Astrocyte of the cerebellum (primary cell): Measurements from ENCODE around the gene KRTAP10-10.

Experiments
- DNase-seq: peaks from one replicate; pipeline ENCODE4 v3.0.0-alpha.2; 2011; ENCODE audit warnings: low read depth
- H3K4me3 ChIP-seq: 2 replicates; pipeline ENCODE4 v1.5.1; 2011; ENCODE audit warnings: mild to moderate bottlenecking, low read depth, low read length, moderate library complexity
- CTCF ChIP-seq: IDR thresholded peaks from 2 replicates; pipeline ENCODE4 v1.5.1; 2012; ENCODE audit warnings: low read length, low read depth, moderate library complexity, mild to moderate bottlenecking; ENCODE audit errors: missing control alignments
- in situ Hi-C: cut with HindIII; loops from 2 replicates; pipeline ENCODE4 v1.10.0; 2017; ENCODE audit warnings: low sequenced_read_pairs

The KRTAP10-10 gene

DNA sequence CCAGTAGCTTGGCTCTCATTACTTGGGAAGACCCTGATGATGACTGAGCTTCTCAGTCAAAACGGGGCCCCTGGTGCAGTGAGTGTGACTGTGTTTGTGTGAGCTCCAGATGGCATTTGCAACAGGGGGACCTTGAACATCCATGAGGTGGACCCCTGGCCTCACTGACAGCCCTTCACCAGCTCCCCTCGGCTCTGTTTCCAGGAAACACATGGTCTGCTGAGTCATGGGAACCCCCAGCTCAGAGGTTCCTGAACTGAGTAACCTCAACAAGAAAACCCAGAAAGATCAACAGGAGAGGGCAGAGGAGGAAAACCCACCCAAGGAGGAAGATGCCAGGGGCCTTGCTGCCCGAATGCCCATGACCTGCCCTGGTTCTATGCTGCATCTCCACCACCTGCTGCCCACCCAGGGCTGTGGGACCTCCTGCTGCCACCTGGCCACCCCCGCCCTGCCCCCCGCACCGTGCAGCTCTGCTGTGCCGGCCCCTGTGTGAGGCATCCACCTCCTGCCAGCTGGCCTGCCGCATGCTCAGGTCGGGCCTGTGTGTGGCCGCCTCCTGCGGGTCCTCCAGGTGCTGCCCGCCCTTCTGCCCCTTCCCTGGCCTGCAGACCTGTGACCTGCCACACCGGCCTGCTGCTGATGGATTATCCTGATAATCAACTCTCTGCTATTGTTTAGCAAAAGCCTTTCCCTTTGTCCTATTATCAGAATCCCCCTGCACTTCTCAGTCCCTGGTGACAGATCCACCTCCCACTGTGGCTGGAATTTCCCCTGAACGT, 49.0 kb downstream of the KRTAP10-10 start:
- no peak for DNase-seq
- in situ Hi-C loops, result no loop called here

GRCh38 chr21:44686843-44687561, 49.8 kb downstream of the KRTAP10-10 start:
- no peak for TF ChIP-seq CTCF
- in situ Hi-C loops, result no loop called here
- H3K4me3 ChIP-seq, result no peak overlapping the region
- no peak for DNase-seq

More for the DNA sequence above, 49.0 kb downstream of the KRTAP10-10 start:
- no peak overlapping the region for H3K4me3 ChIP-seq
- no peak for TF ChIP-seq CTCF

GRCh38 chr21:44687671-44688070, 50.5 kb downstream of the KRTAP10-10 start:
- no peak for DNase-seq
- H3K4me3 ChIP-seq, result no peak overlapping the region
- in situ Hi-C loops, result no loop called here
- TF ChIP-seq CTCF, result no peak
